Activated effector memory CD4-positive, alpha-beta T cell treated with anti-CD3 and anti-CD28 coated beads, Interleukin-2, amount 50 U/mL, for 16 hours (primary cell): Measurements from ENCODE around the gene FRS3.

ENCODE experiments used
- DNase-seq: peaks from one replicate; pipeline ENCODE4 v3.0.0-alpha.2; 2020

The FRS3 gene

DNA sequence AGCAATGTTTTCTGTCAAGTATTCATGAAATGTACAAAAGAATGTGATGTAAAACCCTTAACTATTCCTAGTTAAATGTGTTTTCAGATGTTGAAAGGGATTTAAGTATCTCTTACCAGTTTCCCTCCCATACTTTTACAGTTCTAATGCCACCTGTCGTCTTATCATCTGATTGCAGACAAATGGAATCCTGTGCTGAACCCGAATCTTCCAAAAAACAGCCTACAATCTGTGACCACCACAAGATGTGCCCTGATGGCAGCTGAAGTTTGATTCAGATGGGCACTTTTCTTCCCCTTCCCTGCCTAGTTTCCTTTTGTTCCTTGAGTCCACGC is 9.7 kb upstream of the FRS3 start:
- DNase-seq = no peak

DNA sequence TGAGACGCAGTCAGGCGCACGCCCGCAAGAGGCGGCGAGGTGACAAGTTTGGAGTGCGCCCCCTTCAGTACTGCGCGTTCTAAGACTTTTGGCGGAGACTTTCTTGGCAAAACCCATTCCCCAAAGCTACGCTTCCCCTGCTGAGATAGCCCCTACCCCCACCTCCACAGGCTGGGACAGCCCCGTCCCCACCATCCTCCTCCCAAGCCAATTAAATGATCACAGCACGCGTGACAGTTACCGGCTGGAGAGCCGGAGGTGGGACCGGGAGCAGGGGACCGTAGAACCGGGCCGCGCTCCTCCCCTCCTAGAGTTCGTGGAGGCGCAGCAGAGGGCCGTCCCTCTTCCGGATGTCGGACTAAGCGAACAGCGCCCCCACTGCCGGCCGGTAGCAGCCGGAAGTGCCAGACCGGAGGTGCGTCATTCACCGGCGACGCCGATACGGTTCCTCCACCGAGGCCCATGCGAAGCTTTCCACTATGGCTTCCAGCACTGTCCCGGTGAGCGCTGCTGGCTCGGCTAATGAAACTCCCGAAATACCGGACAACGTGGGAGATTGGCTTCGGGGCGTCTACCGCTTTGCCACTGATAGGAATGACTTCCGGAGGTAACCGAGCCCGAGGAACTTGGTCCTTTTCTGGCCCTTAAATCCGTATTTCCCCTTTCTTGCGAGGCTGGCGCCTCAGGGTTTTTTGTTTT is 7.7 kb upstream of the FRS3 start, which contains the start of gene TOMM6:
Gene TOMM6, plus strand, starts transcription at position 476 of the 699 bp plus-strand sequence. Its CDS starts 4 bp downstream, at position 480.
- DNase-seq = peak; percentile 98

DNA sequence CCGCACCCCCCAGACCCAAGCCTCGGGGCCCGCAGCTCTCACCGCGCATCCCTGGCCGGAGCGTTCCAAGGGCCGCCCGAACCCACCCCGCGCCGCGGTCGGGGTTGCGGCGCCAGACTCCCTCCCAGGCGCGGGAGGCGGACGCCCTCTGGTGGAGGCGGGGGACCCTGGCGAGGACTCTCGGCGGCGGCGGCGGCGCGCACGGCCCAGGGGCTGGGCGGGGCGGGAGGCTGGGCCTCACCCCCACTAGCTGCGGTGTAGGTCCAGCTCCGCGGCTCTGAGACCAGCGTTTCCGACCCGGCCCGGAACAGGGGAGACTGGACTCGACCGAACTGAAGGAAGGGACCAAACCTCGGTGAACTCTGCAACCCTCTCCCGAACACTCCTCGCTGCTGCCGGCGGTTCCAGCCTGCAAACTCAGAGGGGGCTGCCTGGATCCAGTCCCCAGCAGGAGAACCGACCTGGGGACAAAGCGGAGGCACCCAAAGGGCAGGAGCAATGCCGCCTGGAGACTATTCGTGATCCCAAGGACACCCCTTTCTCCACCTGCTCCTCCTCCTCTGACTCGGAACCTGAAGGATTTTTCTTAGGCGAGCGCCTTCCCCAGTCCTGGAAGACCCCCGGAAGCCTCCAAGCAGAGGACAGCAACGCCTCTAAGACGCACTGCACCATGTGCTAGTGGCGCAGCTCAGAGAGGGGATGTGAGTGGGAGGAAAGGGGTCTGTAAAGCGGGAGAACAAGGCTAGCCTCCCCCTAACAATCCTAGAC is 6.9 kb upstream of the FRS3 start:
- DNase-seq = peak; percentile 96

DNA sequence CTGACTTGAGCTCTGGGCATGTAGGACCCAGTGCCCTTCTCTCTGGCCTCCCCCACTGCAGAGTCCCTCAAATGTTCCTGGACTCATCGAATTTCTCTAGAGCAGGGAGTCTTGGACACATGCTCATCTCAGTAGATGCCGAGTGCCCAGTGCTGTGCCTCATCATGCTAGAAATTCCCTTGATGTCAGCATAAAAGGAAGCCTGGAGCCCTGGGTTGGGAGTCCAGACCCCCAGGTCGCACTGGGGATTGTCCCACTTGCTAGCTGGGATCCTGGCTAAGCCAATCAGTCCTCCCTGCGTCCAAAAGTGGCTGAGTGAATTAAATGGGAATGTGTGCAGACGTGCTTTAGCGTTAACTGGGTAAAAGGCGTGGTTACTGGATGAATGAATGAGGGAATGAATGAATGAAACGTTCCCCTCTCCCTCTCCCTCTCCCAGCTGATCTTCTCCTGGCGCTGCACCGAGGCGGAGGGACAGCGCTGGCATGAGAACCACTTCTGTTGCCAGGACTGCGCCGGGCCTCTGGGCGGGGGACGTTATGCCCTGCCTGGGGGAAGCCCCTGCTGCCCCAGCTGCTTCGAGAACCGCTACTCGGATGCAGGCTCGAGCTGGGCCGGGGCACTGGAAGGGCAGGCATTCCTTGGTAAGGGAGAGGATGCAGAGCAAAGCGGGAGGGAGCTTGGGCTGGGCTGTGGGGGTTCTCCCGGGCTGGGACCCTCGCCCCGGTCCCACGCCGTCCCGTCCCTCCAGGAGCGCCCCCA is 6.2 kb upstream of the FRS3 start:
- no peak for DNase-seq

DNA sequence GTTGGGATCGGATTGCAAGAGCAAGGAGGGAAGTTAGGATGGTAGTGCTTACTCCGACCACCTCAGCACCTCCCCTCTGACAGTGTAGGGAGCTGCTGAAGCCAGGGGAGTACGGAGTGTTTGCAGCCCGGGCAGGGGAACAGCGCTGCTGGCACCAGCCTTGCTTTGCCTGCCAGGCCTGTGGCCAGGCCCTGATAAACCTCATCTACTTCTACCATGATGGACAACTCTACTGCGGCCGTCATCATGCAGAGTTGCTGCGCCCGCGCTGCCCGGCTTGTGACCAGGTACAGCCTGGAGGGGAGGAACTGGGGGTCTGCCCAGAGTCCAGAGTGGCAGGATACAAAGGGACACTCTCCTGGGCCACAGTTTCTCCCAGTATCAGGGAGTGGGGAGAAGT is 5.6 kb upstream of the FRS3 start:
- no peak for DNase-seq

DNA sequence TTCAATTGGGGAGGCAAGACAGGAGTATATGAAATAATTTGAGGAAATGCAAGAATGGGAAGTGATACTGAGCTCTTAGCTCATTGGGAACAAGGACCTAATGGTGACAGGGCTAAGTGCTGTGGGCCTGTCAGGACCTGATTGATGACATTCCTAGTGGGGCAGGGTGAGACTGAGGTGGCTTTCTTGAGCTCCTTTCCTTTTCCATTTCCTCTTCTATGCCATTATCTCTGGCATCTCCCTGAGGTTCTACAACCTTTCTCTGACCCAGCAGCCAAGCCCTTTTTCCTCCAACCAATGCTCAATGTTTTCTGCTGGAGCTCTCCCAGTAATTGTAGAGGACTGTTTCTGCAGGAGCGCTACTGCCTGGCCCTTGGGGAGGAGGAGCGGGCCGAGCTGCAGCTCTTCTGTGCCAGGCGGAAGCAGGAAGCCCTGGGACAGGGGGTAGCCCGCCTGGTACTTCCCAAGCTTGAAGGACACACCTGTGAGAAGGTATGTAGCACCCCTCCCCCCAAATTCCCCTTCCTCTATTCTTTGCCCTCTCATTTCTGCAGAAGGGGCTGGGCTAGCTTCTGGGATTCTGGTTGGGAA is 5.0 kb upstream of the FRS3 start:
- no peak for DNase-seq

DNA sequence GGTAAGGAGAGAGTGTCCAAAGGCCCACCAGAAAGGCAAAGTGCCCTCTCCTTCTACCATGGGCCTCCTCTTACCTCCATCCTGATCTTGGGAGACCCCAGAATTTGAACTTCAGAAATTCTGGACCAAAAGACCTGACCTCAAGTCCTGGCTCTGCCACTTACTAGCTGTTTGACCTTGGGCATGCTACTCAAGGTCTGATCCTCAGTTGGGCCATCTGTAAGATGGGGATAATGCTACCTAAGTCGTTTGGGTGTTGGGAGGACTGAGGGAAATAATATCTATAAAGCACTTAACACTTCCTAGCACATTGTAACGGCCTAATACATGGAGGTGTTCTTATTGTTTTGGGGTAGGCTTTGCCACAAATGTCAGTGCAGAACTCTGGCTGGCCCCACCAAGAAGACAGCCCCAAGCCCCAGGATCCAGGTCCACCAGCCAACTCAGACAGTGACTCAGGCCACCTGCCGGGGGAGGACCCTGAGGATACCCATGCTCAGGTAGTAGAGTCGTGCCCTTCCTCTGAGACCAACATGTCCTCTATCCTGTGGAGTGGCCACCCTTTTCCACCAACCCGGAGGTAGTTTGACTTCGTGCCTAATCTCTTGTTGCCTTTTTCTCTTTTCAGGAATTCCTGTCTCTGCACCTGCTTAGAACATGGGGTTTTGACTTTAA is 3.5 kb upstream of the FRS3 start:
- no peak for DNase-seq

DNA sequence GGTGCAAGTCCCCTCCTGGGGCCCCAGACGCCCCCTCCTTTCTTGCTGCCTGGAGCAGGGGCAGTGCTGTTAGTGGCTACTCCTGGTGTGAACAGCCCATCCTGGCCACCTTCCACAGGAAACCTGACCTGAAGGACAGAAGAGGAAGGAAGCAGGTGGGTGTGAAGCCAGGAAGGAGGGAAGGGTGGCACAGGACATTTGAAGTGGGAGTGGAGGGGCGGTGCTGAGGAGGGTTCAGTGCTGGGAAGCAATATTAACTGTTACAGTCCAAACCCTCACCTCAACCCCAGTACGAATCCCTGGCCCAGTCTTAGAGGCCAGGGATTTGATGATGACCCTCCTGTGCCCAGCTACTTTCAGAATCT is 1.6 kb upstream of the FRS3 start:
- no peak for DNase-seq

DNA sequence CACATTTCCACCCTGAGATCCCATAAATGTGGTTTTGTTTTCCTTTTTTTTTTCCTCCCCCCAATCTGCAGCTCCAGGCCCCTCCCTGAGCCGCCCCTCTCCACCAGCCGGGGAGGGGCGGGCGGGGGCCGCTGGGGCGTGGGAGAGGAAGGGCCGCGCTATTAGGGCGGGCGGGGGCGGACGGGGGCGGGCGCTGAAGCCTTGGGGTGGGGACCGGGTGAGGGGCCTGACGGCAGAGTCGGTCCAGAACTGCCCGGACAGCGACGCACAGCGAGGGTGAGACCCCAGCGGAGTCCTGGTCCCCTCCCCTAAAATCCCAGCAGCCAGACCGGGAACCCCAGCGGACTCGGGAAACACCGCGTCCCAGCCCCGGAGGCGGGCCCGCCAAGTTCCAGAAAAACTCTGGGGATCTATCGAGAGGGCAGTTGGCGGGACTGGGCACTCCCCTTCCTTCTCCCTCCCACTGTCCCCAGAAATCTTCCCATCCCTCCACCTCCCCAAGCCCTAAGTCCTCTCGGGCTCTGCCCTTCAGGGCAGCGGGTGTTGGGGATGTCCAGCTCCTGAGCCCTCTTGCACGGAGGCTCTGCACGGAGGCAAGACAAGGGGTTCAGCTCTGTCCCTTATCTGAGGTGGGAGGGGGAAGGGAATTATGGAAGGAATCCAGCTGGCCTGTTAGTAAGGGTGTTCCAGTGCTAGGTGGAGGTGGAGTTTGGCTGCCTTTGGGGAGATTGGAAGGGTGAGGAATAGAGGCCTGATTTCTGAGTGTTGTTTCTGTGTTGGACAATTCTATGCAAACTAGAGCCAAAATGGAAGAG is 1.1 kb upstream of the FRS3 start, which contains the start of gene PRICKLE4:
Gene PRICKLE4, plus strand, starts transcription at position 232 of the 815 bp plus-strand sequence. CDS start 2,692 bp downstream, outside the sequence.
- DNase-seq = no peak

DNA sequence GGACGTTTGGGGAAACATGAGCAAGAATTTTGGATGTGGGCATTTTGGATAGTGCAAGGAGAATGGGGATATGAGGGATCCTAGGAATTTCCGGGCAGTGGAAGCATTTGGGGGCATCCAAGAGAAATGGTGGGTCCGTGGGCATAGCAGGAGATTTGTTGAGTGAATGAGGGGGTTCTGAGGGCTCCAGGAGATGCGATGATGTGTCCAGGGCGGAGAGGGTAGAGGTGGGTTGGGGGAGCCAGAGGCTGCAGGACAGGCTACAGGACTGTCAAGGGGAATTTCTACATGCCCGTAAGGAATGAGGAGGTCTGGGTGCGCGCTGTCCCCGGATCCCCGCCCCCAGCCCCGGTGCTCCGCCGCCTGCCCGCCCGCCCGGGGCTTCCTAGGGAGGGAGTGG is 364 bp downstream of the FRS3 start:
- no peak for DNase-seq

DNA sequence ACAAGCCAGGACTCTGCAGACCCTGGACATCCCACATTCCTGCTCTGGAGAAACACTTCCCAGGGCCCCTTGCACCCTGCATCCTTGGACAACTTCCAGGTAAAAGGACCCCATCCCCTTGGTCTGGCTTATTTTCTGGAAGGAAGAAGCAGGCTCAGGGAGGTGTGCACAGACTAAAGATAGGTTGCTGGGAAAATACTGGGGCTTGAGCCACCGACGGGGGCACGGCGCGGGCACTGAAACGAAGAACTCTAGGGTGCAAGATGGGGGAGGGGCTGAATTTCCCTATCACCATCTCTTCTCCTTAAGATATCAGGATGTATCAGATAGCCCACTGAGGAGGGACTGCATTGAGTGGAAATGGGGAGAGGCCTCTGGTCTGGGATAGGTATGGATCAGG is 805 bp downstream of the FRS3 start:
- DNase-seq = no peak

DNA sequence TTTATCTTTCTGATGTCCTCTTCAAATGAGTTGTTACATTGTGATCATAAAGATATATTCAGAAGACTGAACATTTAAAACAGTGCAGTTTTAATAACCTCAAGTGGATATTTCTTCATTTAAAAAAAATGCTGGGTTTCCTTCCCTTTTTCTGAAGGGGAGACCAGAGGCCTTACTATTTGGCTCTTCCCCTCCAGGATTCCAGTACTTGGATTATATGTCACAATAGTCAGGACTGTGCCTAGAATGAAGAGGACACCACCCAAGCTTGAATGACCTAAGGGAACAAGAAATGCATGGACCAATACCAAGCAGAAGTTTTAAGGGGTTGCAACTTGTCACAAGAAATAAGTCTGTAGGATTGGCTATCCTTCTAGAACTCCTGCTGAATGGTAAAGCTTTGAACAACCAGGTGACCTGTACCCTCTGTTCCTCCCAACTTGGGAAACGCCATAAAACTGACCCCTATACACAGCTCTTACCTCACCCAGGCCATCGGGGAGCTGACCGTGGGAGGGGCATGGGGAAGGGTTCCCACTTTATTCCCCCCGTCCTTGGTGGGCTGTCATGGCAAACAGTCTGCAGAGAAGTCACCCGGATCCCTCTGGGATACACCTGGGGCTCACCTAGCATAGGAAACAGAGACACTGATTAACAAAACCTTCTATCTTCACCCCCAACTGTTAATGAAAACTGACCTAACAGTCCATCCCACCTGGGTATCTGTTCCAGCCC is 2.0 kb downstream of the FRS3 start:
- no peak for DNase-seq

DNA sequence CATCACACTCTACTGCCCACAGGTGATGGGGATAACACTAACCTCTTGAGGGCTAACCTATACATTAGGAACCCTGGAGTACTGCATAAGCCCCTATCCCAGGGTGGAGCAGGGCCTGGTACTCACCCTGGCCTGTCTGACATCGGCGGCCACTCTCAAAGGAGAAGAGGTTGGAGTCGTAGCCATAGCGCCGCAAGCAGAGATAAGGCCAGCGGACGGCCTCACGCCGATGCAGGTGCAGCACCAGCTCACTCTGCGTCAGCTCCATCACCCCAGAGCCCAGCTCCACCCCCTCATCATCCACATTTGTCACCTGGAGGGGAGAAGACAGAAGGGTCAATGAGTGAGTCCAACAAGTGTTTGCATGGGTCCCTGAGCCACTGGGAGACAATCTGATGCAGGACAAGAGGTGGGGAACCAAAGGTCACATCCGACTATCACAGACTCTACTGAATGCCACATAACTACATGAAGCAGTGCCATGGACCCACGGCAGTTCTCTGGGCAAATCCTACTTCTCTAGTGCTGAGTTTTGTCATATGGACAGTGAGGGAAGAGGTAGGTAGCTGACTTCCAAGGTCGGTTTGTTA is 4.3 kb downstream of the FRS3 start:
- DNase-seq = no peak

DNA sequence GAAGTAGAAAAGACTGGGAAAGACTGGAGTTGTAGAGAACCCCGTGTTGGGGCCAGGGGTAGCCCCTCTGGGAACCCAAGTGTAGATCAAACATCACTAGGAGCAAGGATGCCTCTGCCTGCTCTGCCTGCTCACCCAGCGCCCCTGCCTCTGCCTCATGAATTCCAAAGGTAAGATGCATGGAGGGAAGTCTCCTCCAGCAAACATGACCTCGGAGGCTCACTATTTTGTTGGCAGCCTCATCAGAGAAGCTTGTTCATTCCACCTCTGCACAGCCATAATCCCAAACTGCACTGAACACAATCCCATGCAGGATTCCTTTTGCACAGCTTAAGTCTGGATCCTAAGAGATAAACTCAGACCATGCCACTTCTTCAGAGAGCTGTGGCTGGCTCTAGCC is 4.9 kb downstream of the FRS3 start:
- no peak for DNase-seq

DNA sequence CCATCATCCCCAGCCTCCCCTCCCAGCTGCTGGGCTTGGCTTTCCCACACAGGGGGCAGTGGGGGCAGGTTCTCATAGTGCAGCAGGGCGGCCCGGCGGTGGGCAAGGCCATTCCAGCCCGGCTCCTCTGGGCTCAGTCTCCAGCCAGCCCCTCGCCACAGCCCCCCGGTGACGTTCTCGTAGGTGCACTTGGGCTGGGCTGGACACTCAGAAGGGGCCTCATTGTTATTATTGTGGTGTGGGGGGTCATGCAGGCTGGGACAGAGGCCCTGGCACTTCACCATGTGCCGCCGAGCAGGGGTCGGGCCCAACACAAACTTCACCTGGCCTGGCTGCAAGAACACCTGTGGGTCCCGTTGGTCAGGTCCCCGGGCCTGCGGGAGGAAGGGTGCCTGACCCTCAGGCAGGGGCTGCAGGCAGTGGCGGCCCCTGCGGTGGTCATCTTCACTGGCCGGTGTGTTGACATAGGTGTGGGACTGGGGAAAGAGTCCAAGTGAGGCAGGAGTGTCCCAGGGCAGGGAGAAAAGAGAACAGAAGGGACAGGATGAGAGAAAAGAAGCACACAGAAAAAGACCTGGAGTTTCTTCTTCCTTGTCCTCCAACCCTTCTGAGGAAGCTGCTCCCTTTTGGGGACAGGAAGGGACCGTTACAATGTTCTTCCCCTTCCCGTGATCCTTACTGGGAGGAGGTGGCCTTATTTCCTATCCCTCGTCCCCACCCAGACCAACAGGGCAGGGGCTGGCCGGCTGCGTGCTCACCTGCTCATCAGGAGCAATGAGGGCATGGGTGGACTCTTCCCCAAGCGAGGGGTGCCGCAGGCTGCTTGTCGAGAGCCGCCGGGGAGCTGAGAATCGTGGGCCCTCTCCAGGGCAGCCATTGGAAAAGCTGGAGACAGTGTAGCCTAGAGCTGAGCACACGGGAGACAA is 8.4 kb downstream of the FRS3 start:
- DNase-seq = no peak

DNA sequence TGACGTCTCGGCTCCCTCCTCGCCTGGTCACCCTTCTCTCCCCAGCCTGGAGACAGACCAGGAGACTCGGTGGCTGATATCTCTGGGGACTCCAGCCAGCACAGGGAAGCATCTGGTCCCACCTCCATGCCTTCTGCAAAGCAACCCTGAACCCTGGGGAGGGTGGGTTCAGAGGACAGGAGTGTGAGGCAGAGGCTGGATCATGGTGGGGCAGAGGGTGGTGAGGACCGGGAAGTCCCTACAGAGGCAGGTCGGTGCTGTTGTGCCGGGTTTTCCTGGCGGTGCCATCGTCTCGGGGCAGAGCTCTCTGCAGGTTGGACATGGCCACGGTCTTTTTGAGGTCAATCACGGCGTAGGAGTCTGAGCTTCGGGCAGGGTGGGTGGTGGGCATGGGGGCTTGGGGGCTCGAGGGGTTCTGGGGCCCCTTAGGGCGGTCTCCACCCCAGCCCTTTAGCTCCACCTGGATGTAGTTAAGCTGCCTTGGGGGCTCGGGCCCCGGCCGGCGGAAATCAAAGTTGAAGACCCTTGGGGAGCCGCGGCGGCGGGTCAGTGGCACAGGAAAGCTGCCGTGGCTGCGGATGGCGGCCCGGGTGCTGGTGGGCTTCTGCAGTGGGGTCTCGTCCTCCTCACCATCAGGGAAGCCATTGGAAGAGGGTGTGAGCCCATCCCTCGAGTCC is 9.2 kb downstream of the FRS3 start:
- DNase-seq = no peak

DNA sequence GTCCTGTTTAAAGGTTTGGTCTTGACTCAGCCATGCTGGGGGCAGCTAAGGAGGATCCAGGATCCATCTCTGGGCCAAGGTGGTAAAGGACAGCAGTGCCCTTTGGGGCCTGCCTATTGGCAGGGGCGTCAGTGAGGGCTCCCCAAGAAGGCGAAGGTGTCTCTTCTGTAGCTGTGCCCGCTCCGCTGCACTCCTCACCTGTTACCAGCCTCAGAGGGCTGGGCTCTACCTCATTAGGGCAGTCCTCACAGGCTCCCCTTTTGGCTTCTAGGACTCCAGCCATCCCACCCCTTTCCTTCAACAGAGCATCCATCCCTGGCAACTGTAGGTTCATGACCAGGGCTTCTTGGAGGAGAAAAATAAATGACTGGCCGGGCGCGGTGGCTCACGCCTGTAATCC is 10.3 kb downstream of the FRS3 start:
- DNase-seq = no peak

DNA sequence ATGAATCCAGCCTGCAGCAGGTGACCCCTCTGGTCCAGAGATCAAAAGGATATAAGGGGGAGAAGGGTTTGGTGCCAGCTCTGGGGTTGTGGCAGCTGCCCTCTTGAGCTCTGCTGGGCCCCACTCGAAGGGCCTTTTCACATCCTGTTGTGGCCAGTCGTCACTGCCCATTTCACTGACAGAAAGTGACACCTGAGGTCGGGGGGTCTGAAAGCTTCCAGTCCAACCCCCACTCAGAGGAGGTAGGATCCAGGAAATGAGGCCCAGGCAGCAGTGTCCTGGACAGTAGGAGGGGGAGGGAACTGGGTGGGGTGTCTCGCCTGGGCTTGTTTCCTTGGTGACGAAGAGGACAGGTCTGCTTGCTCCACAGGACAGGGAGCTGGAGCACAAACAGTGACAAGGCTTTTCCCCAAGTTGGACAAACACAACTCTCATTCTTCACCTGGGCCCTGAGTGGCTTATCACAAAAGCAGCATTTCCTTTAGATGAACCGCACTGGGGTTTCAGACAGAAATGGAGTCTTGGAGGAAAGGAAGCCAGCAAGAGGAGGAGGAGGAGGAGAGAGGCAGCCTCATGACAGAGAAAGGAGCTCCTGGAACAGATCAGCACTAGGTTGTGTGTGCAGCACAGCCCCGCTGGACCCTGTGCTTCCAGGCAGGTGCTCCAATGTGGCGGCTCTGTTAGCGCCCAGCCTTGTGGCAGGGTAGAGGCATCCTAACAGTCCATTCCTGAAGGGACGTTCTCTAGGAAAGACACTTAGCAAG is 11.0 kb downstream of the FRS3 start:
- no peak for DNase-seq
